SH-SY5Y (cell line): ENCODE results near the gene FCHSD2.

ENCODE experiments used
- GATA2 ChIP-seq: IDR thresholded peaks from 2 replicates; pipeline ENCODE4 v1.6.1; 2011; ENCODE audit warnings: mild to moderate bottlenecking, low read depth, low read length
- GATA3 ChIP-seq: IDR thresholded peaks from 2 replicates; pipeline ENCODE4 v1.6.1; 2011; ENCODE audit warnings: low read depth, mild to moderate bottlenecking, low read length, moderate library complexity

DNA sequence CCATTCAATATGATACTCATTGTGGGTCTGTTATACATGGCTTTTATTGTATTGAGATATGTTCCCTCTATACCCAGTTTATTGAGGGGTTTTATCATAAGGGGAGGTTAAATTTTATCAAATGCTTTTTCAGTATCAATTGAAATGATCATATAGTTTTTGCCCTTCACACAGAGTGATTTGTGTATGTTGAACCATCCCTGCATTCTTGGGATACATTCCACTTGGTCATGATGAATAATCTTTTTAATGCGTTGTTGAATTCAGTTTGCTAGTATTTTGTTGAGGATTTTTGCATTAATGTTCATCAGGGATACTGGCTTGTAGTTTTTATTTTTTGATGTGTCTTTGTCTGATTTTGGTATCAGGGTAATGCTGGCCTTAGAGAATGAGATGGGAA, 229.9 kb downstream of the FCHSD2 start:
- TF ChIP-seq GATA3 (no peak), GATA2 (no peak)
